ENCODE results near the gene ASPDH.

GRCh38 chr19:50536662-50537305, 23.1 kb upstream of the ASPDH start:
- TF ChIP-seq ZNF274 (CRISPR knock-in tag; IDR thresholded peaks at IDR 0.05) (no peak), CTCF (CRISPR knock-in tag; IDR thresholded peaks at IDR 0.05) (no peak), ZBTB26 (CRISPR knock-in tag; IDR thresholded peaks at IDR 0.05; ENCODE audit: borderline replicate concordance) (no peak), GABPA (IDR thresholded peaks at IDR 0.05; ENCODE audit: low read depth, low read length) (no peak), GABPA (CRISPR knock-in tag; IDR thresholded peaks at IDR 0.05; ENCODE audit: low read depth) (no peak), CBFB (CRISPR knock-in tag; IDR thresholded peaks at IDR 0.05) (no peak), SNAPC2 (CRISPR knock-in tag; IDR thresholded peaks at IDR 0.05) (no peak), MAF1 (CRISPR knock-in tag; IDR thresholded peaks at IDR 0.05; ENCODE audit: borderline replicate concordance) (no peak), PRDM15 (CRISPR knock-in tag; IDR thresholded peaks at IDR 0.05) (no peak), EP300 (IDR thresholded peaks at IDR 0.05; ENCODE audit: low read depth in 2 of 2, low read length in 2 of 2) (no peak), EP300 (CRISPR knock-in tag; IDR thresholded peaks at IDR 0.05; ENCODE audit: borderline replicate concordance) (no peak), BRD4 (CRISPR knock-in tag; IDR thresholded peaks at IDR 0.05) (no peak), TOE1 (CRISPR knock-in tag; IDR thresholded peaks at IDR 0.05) (no peak)
